ENCODE results near the gene MEF2B.
"Not testable (repeated sequence)": the region's sequence is repeated elsewhere in the genome, so short reads cannot be mapped to it uniquely, and the experiment has no call there.

Gene MEF2B

GRCh38 chr19:19192910-19193423, 22.9 kb upstream of the MEF2B start:
- no peak for DNase-seq

DNA sequence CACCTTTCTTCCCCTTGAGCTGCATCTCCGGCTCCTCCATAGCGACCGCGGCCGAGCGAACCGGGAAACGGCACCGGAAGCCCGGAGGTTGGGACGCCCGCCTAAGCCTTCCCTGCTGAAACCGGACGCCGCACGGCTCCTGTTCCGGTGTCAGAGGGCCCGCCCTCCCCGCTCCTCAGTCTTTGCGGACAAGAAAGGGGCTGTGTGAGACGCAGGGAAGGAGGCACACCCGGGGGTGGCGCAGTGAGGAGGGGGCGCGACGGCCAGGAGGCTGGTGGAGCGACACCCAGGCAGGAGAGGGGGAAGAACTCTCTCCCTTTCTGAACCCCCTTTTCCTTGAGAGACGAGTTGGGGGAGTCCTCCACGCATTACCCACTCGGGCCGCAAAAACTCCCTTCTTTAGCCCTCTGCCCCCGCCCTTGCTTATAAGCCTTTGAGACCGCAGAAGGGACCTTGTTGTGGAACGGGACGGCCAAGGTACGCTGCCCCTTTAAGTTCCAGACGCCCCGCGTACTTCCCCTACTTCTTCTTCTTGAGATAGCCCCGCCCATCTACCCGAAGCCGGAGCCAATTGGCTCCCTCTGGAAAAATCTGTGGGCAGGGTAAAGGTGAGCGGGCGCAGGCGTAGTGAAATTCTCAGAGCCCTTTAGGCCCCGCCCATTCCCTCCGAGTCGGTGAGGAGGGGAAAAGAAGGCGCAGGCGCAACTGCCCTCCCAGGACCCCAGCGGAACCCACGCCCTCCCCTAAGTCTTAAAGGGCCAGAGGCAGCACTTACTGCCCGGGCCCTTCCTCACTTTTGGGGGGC, 22.2 kb upstream of the MEF2B start, which contains the start of the genes BORCS8 and RFXANK:
TSS of gene BORCS8 (minus strand) at position 75 of the 805 bp plus-strand sequence. CDS start at position 40, 35 bp downstream.
TSS of gene RFXANK (plus strand) at position 181 of the 805 bp plus-strand sequence. CDS start 1,689 bp downstream, outside the sequence.
- DNase-seq = peak; percentile 100

- DNase-seq = no peak
Measured at GRCh38 chr19:19191768-19192077, 21.7 kb upstream of the MEF2B start.

- no peak for DNase-seq
Measured at GRCh38 chr19:19186742-19187141, 16.7 kb upstream of the MEF2B start.

DNA sequence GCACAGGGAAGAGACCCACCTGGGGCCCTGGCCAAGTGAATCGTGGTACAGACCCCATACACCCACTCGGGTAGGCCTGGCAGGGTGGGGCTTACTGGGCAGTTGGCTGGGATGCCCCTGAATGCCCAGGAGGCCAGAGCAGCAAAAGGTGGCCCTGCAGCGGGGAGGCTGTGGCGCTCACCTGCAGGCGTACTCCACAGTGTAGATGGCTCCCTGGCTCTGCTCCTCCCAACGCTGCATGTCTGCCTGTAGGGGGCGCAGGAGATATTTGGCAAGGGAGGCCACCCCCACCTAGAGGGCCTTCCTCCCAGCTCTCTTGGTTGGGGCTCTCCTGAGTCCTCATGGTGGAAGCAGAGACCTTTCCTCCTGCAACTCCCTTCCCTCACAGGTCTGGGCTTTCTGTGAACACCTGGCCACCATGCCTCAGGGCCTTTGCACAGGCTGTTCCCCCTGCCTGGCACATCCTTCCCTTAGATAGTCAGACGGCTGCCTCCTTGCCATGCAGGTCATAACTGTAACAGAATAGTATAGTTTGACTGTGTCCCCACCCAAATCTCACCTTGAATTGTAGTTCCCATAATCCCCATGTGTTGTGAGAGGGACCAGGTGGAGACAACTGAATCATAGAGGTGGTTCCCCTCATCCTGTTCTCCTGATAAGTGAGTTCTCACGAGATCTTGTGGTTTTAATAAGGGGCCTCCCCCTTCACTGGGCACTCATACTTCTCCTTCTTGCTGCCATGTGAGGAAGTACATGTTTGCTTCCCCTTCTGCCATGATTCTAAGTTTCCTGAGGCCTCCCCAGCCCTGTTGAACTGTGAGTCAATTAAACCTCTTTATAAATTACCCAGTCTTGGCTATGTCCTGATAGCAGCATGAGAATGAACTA, 16.0 kb upstream of the MEF2B start:
- peak; percentile 56 to 72 for DNase-seq

DNA sequence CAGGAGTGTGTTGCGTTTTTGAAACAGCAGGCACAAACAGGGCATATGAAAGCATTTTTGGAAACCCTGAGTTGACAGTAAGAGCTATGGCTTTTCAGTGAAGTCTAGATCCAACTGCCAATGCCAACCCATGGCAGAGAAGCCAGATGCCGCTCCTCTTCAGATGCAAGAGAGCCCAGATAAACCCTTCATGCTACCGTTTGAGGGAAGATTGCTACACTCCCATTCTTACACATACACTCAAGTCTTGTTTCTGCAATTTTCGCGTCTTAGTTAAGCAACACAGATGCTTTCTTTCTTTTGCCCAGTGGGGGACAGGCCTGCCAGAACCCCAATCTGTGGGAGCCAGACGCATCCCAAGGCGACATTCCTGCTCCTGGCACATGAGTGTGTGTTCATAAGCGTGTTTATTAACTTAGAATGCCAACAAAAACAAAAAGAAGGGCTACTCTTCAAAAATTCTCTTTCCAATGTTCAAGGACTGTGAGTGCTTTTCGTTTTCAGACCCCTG, 11.5 kb upstream of the MEF2B start:
- no peak for DNase-seq

DNA sequence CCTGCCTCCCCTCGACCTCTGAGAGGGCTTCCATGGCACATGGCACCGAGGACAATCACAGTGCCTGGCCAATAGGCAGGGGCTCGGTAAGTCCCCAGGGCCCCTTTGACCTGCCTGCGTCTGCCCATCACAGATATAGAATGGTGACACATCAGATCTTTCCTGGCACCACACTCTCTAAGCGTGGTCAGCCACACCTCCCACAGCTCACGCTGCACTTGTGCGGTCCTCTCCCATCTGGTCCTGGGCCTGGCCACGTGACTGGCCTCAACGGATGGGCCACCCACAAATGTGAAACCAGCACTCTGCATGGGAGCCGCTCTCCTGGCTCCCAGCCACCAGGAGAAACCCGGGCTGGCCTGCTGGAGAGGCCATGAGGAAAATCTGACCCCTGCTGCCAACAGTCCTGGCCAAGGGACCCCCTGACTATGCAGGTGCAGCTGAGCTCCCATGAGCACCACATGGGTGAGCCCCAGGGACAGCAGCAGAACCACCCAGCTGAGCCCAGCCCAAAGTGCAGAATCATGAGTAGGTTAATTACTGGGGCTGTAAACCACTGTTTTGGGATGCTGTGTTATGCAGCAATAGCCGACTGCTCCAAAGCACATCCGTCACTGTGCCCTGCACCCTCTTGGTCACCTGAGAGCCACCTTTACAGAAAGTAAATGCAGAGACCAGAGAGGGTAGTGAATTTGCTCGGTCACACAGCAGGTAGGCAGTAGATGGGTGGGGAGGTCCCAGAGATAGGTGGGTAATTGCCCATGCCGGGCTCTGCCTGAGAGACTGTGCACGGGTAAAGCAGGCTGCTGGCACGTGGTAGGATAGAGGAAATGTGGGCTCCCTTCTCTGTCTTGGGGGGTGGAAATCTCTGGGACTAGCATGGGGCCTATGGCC, 9.7 kb upstream of the MEF2B start:
- no peak for DNase-seq

DNA sequence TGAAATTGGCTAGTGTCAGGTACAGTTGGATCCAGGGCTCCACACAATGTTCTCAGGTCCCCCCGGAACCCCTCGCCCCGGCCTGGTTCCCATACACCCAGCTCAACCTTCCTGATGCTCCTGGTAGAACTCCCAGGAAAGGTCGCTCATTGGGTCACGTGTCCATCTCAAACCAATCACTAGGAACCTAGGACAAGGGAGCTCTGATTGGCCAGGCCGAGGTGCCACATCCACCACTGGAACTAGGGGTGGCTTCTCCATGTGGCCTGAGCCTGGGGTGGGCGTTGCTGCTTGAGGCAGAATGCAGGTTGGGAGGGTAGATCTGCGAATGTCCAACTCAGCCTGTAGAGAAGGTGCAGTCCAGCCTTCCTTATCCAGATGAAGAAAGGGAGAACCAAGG, 6.9 kb upstream of the MEF2B start:
- no peak for DNase-seq

GRCh38 chr19:19173243-19173642, 3.2 kb upstream of the MEF2B start:
- DNase-seq = not testable (repeated sequence)

GRCh38 chr19:19171821-19172532, 1.9 kb upstream of the MEF2B start:
- no peak for DNase-seq

GRCh38 chr19:19170873-19171672, 1.0 kb upstream of the MEF2B start:
- no peak for DNase-seq

DNA sequence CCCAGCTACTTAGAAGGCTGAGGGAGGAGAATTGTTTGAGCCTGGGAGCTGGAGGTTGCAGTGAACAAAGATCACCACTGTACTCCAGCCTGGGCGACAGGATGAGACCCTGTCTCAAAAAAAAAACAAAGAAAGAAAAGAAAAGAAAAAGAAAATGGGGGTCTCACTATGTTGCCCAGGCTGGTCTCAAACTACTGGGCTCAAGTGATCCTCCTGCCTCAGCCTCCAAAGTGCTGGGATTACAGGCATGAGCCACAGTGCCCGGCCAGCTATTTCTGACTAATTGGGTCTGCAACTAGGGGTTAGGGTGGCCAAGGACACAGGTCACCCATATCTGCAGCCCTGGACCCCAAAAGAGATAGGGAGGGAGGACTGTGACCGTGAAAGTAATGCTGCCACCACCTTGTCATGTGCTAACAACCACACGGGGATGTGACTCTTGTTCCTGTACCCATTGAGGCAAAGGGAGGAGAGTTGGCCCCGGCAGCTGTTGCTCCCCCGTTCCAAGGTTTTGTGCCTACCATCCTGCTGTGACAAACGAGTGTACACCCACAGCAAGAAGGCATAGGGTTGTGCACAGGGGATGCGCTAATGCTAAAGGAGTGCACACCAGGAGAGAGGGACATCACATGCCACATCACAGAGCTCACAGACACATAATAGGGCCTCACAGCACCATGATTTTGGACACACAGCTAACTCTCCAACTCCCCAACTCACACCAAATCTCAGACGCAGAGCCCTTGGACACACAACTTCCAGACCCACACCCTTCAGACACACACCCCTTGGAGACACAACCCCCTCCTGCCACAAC, 619 bp downstream of the MEF2B start:
- no peak for DNase-seq

DNA sequence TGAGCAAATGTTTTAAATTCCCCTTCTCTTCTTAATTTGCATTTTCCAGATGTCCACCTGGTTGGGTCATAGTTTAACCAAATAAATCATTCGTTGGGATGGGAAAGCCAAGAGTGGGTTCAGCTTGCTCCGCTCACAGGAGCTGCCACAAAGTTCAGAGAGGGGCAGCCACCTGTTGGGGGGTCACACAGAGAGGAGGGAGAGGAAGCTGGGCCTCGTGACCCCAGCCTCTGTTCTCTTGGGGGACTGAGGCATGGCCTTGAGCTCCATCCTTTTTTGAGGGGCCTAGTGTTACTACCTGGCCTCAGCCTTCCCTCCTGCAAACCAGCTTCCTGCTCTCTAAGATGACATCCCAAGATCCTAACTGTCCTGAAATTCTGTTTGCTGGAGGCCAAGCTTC, 2.5 kb downstream of the MEF2B start:
- DNase-seq = no peak

- DNase-seq = no peak
Measured at GRCh38 chr19:19165396-19165795, 4.7 kb downstream of the MEF2B start.

DNA sequence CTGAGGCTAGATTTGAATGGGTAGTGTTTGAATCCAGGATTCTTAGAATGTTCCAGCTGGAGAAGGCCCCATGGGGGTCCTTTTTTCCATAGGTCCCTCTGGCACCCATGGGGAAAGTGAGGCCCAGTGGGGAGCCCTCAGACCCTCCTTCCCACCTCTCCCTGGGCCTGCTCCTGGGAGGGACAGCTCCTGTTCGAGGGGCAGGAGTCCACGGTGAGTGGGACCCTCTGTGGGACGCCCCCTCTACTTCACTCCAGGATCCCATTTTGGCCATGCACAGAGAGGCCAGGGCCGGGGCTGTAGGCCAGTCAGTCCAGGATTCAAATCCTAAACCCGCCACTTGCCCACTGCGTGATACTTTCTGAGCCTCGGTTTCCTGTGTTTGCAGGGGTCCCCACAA, 7.6 kb downstream of the MEF2B start:
- DNase-seq = no peak

- peak in 1 of 2 donors; percentile 45 for DNase-seq
Measured at GRCh38 chr19:19160461-19161035, 9.5 kb downstream of the MEF2B start.

GRCh38 chr19:19159534-19159933, 10.5 kb downstream of the MEF2B start:
- no peak for DNase-seq

DNA sequence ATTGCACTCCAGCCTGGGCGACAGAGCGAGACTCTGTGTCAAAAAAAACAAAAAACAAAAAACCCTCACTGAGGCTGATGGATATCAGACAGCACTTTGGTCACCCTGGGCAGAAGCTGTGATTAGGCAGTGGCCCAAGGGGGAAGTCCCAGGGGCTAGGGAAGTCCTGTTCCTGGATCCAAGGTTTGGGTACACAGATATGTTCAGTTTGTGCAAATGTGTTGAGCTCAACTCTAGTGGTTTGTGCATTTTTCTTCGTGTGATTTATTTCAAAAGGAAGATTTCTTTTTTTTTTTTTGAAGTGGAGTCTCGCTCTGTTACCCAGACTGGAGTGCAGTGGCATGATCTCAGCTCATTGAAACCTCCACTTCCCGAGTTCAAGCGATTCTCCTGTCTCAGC, 12.3 kb downstream of the MEF2B start:
- no peak for DNase-seq

DNA sequence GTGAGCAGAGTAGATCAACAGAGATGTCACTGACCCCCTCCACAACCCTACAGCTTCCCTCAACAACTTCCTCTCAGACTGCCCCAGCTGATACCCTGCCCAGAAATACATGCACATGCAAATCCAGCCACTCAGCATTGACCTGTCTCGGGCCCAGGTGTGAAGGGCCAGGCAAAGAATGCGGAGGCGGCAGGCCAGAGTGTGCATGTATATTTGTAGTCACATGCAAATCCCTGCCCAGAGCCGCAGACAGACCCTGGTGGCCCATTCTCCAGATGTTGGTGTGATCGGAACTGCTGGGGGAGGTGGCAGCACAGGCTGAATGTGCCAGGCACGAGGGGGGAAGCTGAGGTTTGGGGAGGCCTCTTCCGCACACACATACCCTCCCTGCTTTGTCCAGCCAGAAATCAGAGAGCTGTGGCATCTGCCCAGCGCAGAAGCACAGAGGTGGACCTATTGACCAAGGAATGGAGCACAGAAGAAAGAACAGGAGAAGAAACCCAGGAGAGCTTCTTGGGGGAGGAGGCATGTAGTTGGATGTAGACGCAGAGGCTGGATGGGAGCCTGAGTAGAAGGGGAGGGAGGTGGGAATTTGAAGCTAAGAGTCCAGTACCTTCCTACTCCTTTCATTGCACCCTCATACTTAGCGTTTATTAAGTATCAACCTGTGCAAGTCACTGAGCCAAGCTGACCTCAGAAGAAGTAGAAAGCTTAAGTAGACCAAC, 14.4 kb downstream of the MEF2B start:
- DNase-seq = no peak

Measured in CD4-positive, alpha-beta T cell treated with Interleukin-4 for 1 hour (primary cell).